CD4-positive, alpha-beta T cell (primary cell): Measurements from ENCODE around the gene DNM1L. TPM values are rescaled to one million over a fixed set of nuclear protein-coding genes. Genes with fewer than 3 reads are reported as not detected.

ENCODE experiments used
- ATAC-seq: fragments of 200-7000 bp; cut with Tn5 transposase; one replicate; pipeline ENCODE4 v1.10.0; 2022; ENCODE audit warnings: mild to moderate bottlenecking; ENCODE audit not compliant: poor library complexity
- CTCF ChIA-PET: fragments of 350-600 bp; sonication (Branson Sonifier 250); formaldehyde crosslinking; loops from one replicate; lab custom pipeline; 2021; ENCODE audit warnings: antibody characterized with exemption, inconsistent platforms; lab: Charles Lee
- POLR2A ChIA-PET: fragments of 350-600 bp; sonication (Branson Sonifier 250); formaldehyde crosslinking; loops from one replicate; lab custom pipeline; 2021; ENCODE audit warnings: antibody characterized with exemption, inconsistent platforms; lab: Charles Lee
- DNase-seq, 14 experiments: peaks; one replicate each; pipeline ENCODE4 v3.0.0-alpha.2; 2013 to 2020; ENCODE audit warnings: mixed read lengths in 2 of 14
- H3K27ac ChIP-seq, 2 donors: one replicate each; pipeline versions ENCODE4 v1.5.1 to v1.7.0; 2013; ENCODE audit warnings: low read length in 2 of 2, low read depth in 1 of 2, mild to moderate bottlenecking in 1 of 2
- H3K27me3 ChIP-seq, 2 experiments: 1 replicate in 1 of 2; 2 replicates in 1 of 2; pipeline versions ENCODE4 v1.6.1 to v1.7.0; 2013; ENCODE audit warnings: low read length in 2 of 2, control low read depth in 1 of 2, mild to moderate bottlenecking in 1 of 2, moderate library complexity in 1 of 2; ENCODE audit not compliant: insufficient read depth in 2 of 2, control insufficient read depth in 1 of 2
- H3K36me3 ChIP-seq: one replicate; pipeline ENCODE4 v1.6.1; 2013; ENCODE audit warnings: low read length, control low read depth; ENCODE audit not compliant: insufficient read depth
- H3K4me1 ChIP-seq: one replicate; pipeline ENCODE4 v1.6.1; 2013; ENCODE audit warnings: low read length, control low read depth; ENCODE audit not compliant: insufficient read depth
- H3K4me3 ChIP-seq: one replicate; pipeline ENCODE4 v1.5.1; 2013; ENCODE audit warnings: mild to moderate bottlenecking, low read length, moderate library complexity
- H3K9me3 ChIP-seq, 2 experiments: 1 replicate in 1 of 2; 2 replicates in 1 of 2; pipeline versions ENCODE4 v1.6.1 to v1.7.0; 2013; ENCODE audit warnings: low read length in 2 of 2, mild to moderate bottlenecking in 2 of 2, control low read depth in 1 of 2, moderate library complexity in 1 of 2; ENCODE audit not compliant: control insufficient read depth in 1 of 2, insufficient read depth in 1 of 2
- H3K27ac Mint-ChIP-seq: one replicate; pipeline ENCODE4 v1.8.0; 2020; ENCODE audit warnings: mixed read lengths
- H3K27me3 Mint-ChIP-seq: one replicate; pipeline ENCODE4 v1.8.0; 2021; ENCODE audit warnings: mixed read lengths
- H3K36me3 Mint-ChIP-seq: one replicate; pipeline ENCODE4 v1.8.0; 2021; ENCODE audit warnings: low read depth, mixed read lengths
- H3K4me1 Mint-ChIP-seq: one replicate; pipeline ENCODE4 v1.8.0; 2021; ENCODE audit warnings: low read depth, mixed read lengths
- H3K4me3 Mint-ChIP-seq: one replicate; pipeline ENCODE4 v1.8.0; 2020; ENCODE audit warnings: mild to moderate bottlenecking, mixed read lengths
- H3K9me3 Mint-ChIP-seq: one replicate; pipeline ENCODE4 v1.8.0; 2020; ENCODE audit warnings: mixed read lengths
- intact Hi-C, 2 experiments: fragments of 100-400 bp; cut with DNase I in 1 of 2; cut with micrococcal nuclease in 1 of 2; formaldehyde crosslinking; loops; one replicate each; pipeline versions ENCODE4 v1.15.1 to v1.9.0; 2023 to 2025; cut with DNase I, micrococcal nuclease
- total RNA-seq, 174 experiments: library from RNA in 2 of 174; stranded (reverse) in 2 of 174; gene quantifications; one replicate each; pipeline ENCODE4 v1.2.3 and lab custom pipeline; 2021 to 2026
- TF ChIP-seq, protein P1 (sequence below): fragments of 200-600 bp; IDR thresholded peaks from one replicate; pipeline ENCODE4 v1.8.0; 2022; ENCODE audit warnings: antibody characterized with exemption, mild to moderate bottlenecking

The DNM1L gene
- total RNA-seq, 2 experiments from 2014 or later: 70.9 to 74.6 TPM

DNA sequence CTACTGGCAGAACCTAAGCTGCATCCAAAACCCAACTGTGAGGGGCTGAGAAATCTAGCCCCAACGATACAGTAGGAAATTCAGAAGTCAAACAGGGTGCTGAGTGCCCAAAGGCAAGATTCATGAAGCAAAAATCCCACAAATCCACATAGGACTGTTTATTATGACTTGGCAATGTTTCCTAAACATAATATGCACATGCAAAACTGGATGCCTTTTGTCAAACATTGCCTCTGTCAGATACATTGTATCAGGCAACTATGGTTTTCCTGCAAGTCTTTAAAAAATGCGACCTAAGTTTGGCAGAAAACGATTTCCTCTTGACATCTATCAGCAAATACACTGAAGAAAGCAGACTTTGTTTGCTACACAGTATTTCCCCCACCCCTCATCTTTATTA lies 103.9 kb downstream of the DNM1L start:
- ChIA-PET POLR2A (no interaction called here), CTCF (no interaction called here)
- DNase-seq: no peak
- H3K4me1 ChIP-seq: no peaks in the 10 kb centered on the region
- Mint-ChIP-seq H3K27me3 (peaks cover 18% of the 10 kb centered on the region), H3K4me3 (no peak overlapping the region), H3K27ac (no peak overlapping the region), H3K9me3 (no peaks in the 10 kb centered on the region), H3K36me3 (no peaks in the 10 kb centered on the region), H3K4me1 (no peaks in the 10 kb centered on the region)
- intact Hi-C loops: no loop called here
- H3K36me3 ChIP-seq: no peaks in the 10 kb centered on the region
- no peak overlapping the region for H3K27ac ChIP-seq
- peaks cover 0 to 9% of the 10 kb centered on the region in 2 experiments for H3K27me3 ChIP-seq
- H3K9me3 ChIP-seq: no peaks in the 10 kb centered on the region
- no peak for ATAC-seq
- TF ChIP-seq, protein P1, sequence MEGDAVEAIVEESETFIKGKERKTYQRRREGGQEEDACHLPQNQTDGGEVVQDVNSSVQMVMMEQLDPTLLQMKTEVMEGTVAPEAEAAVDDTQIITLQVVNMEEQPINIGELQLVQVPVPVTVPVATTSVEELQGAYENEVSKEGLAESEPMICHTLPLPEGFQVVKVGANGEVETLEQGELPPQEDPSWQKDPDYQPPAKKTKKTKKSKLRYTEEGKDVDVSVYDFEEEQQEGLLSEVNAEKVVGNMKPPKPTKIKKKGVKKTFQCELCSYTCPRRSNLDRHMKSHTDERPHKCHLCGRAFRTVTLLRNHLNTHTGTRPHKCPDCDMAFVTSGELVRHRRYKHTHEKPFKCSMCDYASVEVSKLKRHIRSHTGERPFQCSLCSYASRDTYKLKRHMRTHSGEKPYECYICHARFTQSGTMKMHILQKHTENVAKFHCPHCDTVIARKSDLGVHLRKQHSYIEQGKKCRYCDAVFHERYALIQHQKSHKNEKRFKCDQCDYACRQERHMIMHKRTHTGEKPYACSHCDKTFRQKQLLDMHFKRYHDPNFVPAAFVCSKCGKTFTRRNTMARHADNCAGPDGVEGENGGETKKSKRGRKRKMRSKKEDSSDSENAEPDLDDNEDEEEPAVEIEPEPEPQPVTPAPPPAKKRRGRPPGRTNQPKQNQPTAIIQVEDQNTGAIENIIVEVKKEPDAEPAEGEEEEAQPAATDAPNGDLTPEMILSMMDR: no peak
- H3K4me3 ChIP-seq: no peak overlapping the region

DNA sequence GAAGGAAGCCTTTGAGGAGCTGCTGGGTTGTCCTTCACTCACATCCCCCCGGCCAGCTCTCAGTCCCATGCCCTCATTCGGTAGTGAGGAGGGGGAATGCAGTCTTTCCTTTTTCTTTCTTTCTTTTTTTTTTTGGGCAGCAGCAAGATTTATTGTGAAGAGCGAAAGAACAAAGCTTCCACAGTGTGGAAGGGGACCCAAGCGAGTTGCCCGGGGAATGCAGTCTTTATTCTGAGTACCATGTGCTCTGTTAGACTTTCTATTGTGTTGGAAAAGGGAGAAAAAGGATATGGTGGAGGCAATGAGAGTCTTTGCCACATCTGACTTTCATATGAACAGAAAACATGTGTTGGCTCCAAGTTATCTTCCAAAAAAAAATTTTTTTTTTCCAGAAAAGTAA lies 106.5 kb downstream of the DNM1L start:
- H3K4me3 ChIP-seq: no peak overlapping the region
- ChIA-PET CTCF (no interaction called here), POLR2A (no interaction called here)
- H3K9me3 ChIP-seq: no peaks in the 10 kb centered on the region
- no peaks in the 10 kb centered on the region for H3K36me3 ChIP-seq
- ATAC-seq (no peak), DNase-seq (no peak)
- H3K4me3 Mint-ChIP-seq: no peak overlapping the region
- no peaks in the 10 kb centered on the region for H3K27me3 Mint-ChIP-seq
- TF ChIP-seq, protein P1: no peak
- H3K36me3 Mint-ChIP-seq: no peaks in the 10 kb centered on the region
- H3K4me1 ChIP-seq: no peaks in the 10 kb centered on the region
- H3K4me1 Mint-ChIP-seq: no peaks in the 10 kb centered on the region
- intact Hi-C loops: no loop called here
- H3K27me3 ChIP-seq: no peaks in the 10 kb centered on the region
- H3K27ac Mint-ChIP-seq: no peak overlapping the region
- H3K9me3 Mint-ChIP-seq: no peaks in the 10 kb centered on the region
- H3K27ac ChIP-seq: no peak overlapping the region

DNA sequence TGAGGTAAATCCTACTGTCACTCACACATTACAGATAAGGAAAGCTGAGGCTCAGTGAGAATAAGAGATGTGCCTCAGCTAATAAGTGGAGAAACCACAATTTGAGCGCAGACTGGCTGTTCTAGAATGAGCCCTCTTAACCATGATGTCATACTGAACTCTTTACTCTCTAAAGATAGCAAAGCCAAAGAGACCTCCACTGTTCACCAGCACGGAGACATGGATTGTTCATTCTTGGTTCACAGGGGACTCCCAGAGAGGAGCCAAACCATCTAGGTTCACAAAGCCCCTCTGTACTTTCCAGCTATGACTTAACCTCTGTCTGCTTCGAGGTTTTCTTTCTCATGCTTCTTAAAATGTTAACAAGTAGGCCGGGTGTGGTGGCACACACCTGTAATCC lies 109.3 kb downstream of the DNM1L start:
- Histone ChIP-seq H3K27me3 (no peaks in the 10 kb centered on the region), H3K4me3 (no peak overlapping the region), H3K4me1 (no peaks in the 10 kb centered on the region), H3K9me3 (no peaks in the 10 kb centered on the region), H3K36me3 (no peaks in the 10 kb centered on the region), H3K27ac (no peak overlapping the region)
- no peaks in the 10 kb centered on the region for H3K4me1 Mint-ChIP-seq
- ChIA-PET POLR2A (no interaction called here), CTCF (no interaction called here)
- H3K27me3 Mint-ChIP-seq: no peaks in the 10 kb centered on the region
- H3K36me3 Mint-ChIP-seq: no peaks in the 10 kb centered on the region
- ATAC-seq: no peak
- no peak overlapping the region for H3K4me3 Mint-ChIP-seq
- intact Hi-C loops: no loop called here
- DNase-seq: no peak
- TF ChIP-seq, protein P1: no peak
- no peak overlapping the region for H3K27ac Mint-ChIP-seq
- H3K9me3 Mint-ChIP-seq: no peaks in the 10 kb centered on the region
